ENCODE data around the gene SOX5. TPM values are rescaled to one million over a fixed set of nuclear protein-coding genes. Genes with fewer than 3 reads are reported as not detected.

SOX5 gene
- total RNA-seq, 8 experiments from 2014 or later: 2.3 to 23.5 (median 11.1) TPM

DNA sequence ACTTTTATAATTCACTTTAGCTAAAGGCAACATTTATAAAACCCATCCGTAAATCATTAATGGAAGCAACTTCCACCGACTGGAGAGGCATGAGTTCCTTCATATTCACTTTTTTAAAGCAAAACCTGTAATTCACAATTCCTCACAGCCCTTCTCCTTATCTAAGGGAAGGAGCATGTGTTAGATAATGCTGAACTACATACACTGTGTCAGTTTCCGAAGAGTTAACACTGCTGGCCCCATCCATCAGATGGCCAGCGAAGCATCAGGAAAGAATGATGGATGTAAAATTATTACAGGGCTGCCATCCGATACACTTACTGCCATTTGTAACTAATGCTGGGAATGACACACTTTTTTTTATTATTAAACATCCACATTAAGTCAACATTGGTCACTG, 392.8 kb downstream of the SOX5 start:
- Histone ChIP-seq H3K27ac (no peak overlapping the region), H3K4me1 (replicated peaks in 1 of 2) (peaks cover 7 to 30% of the 10 kb centered on the region in 2 donors), H3K4me3 (no peak overlapping the region)
- in situ Hi-C loops (cut with MboI; ENCODE audit: low pct_unique_long_range_greater_than_20kb in 2 of 9, low sequenced_read_pairs in 9 of 9, unreplicated experiment in 9 of 9): no loop called here
- peak in 5 of 8 experiments; percentile 36 to 85 (median 66) for ATAC-seq (replicated peaks in 6 of 8)
- WGBS, 10 experiments: 20 to 80% (median 43%) methylated on average over 1 to 4 of the region's 5 CpGs; no CpG with 5 or more reads in 1 of the 10 experiments

DNA sequence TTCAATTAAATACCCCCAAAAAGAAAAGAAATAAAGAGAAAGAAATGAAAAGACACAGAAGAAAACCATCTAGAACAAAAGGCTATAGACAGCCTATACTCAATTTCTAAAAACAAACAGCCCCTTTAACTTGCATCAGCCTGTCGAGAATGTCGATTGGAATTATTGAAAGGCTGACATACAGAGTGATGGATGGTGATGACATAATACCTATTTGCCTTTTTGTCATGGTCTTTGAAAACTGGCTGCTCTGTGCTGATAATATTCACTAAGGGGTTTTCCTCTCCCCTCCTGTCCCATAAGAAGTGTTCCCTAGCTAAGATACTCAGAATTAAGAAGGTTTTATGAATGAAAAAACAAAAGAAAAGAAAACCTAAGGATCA, 393.7 kb downstream of the SOX5 start:
- in situ Hi-C loops (cut with MboI; ENCODE audit: low pct_unique_long_range_greater_than_20kb in 2 of 9, low sequenced_read_pairs in 9 of 9, unreplicated experiment in 9 of 9): no loop called here
- Histone ChIP-seq H3K4me3 (peak overlapping the region in 4 of 5 donors; percentile 6 to 33 (median 14)), H3K27ac (peak overlapping the region; percentile 19 to 43), H3K4me1 (replicated peaks in 1 of 2) (peaks cover 7 to 22% of the 10 kb centered on the region in 2 donors)
- WGBS, 10 experiments: 0 to 93% (median 5%) methylated on average over 1 to 2 of the region's 2 CpGs; no CpG with 5 or more reads in 3 of the 10 experiments
- ATAC-seq (replicated peaks in 6 of 8): peak in 5 of 8 experiments; percentile 78 to 86 (median 81)

DNA sequence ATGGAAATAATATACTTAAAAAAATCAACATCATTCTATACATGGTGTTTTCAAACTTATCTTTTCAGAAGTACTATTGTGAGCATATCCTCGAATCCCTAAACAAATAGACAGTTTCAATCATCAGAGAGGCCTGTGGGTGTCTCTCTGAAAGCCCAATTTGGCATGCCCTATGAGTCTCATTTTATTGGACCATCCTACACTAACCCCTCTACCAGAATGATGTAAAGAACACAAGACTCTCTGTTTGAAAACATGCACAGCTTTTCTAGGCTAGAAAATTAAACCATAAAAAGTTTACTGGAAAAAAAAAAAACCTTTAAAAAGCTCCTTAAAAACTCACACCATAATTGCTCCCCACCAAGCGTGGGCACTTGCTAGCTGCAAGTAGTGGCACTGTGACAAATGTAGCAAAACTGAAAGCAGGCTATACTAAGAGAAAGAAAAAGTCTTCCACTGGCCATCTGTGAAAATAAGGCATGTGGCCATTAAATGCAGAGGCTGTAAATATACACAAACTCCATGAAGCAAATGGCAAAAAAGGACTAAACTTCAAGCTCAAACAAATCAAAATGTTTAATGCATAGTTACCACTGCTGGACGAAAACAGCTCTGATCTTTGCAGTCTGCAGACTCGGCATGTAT, 394.2 kb downstream of the SOX5 start:
- in situ Hi-C loops (cut with MboI; ENCODE audit: low pct_unique_long_range_greater_than_20kb in 2 of 9, low sequenced_read_pairs in 9 of 9, unreplicated experiment in 9 of 9): no loop called here
- H3K27ac ChIP-seq: peak overlapping the region; percentile 19 to 43
- H3K4me1 ChIP-seq (replicated peaks in 1 of 2): peaks cover 7 to 22% of the 10 kb centered on the region in 2 donors
- peak in 5 of 8 experiments; percentile 21 to 61 (median 38) for ATAC-seq (replicated peaks in 6 of 8)
- H3K4me3 ChIP-seq: peak overlapping the region in 4 of 5 donors; percentile 6 to 33 (median 14)
- WGBS, 10 experiments: 0 to 52% (median 27%) methylated on average over 3 to 4 of the region's 4 CpGs

DNA sequence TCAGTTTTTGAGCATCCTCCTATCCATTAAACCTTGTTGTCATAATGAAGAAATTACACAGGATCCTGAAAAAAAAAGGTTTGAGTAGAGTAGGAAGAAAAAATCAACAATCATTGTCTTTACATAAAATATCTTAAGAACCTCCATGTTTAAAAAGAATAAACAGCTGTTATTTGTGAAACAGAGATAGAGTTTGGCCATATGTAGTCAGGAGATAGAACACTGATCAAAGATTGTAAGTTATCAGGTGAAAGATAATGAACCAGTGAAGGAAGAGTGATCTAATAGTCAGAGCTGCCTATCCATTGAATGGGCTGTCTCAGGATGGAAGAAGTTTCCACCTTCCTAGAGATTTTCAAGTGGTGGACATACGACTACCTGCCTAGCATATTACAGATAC, 397.1 kb downstream of the SOX5 start:
- Histone ChIP-seq H3K4me3 (no peak overlapping the region), H3K27ac (no peak overlapping the region), H3K4me1 (replicated peaks in 1 of 2) (peaks cover 7 to 22% of the 10 kb centered on the region in 2 donors)
- 0 to 100% (median 75%) methylated on average over 1 of the region's 1 CpG; no CpG with 5 or more reads in 2 of the 10 experiments for WGBS, 10 experiments
- no peak for ATAC-seq (replicated peaks in 6 of 8)
- in situ Hi-C loops (cut with MboI; ENCODE audit: low pct_unique_long_range_greater_than_20kb in 2 of 9, low sequenced_read_pairs in 9 of 9, unreplicated experiment in 9 of 9): no loop called here

DNA sequence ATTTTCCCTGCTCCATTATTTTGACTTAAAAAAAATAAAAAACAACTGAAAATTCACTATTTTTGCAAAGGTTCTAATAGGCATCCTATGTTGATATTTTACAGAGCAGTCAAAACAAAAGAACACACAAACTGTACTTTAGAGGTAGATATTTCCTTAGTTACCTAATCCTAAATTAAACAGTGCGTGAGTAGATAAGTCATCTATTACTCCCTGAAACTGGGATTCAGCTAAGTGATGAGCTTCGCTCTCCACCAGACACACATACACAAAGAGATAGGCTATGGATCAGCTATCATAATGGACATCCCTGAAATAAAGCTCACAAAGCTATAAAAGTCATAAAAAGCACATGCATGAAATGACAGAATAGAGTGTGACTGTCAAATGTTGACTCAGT, 398.7 kb downstream of the SOX5 start:
- no peak overlapping the region for H3K4me3 ChIP-seq
- 85 to 100% (median 100%) methylated on average over 1 to 2 of the region's 2 CpGs; no CpG with 5 or more reads in 3 of the 10 experiments for WGBS, 10 experiments
- no peak for ATAC-seq (replicated peaks in 6 of 8)
- no peak overlapping the region for H3K27ac ChIP-seq
- peaks cover 4 to 8% of the 10 kb centered on the region in 2 donors for H3K4me1 ChIP-seq (replicated peaks in 1 of 2)
- in situ Hi-C loops (cut with MboI; ENCODE audit: low pct_unique_long_range_greater_than_20kb in 2 of 9, low sequenced_read_pairs in 9 of 9, unreplicated experiment in 9 of 9): no loop called here

DNA sequence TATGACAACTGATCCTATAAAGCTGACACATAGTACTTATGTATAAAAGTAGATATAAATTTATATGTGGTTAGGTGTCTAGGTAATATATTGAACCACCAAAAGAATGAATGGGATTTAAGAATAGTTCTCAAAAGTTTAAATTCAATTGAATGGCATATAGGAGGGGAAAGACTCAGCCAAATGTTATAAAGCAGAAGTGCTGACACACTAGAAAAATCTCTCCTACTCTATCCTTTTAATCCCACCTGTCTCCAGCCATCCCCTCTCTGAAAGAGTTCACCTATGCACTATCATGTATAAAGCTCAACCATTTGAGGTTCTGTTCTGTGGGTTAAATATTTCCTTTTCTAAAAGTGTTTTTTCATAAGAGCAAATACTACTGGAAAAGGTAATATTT, 400.7 kb downstream of the SOX5 start:
- H3K27ac ChIP-seq: no peak overlapping the region
- no peaks in the 10 kb centered on the region for H3K4me1 ChIP-seq (replicated peaks in 1 of 2)
- in situ Hi-C loops (cut with MboI; ENCODE audit: low pct_unique_long_range_greater_than_20kb in 2 of 9, low sequenced_read_pairs in 9 of 9, unreplicated experiment in 9 of 9): no loop called here
- no peak overlapping the region for H3K4me3 ChIP-seq
- ATAC-seq (replicated peaks in 6 of 8): no peak

DNA sequence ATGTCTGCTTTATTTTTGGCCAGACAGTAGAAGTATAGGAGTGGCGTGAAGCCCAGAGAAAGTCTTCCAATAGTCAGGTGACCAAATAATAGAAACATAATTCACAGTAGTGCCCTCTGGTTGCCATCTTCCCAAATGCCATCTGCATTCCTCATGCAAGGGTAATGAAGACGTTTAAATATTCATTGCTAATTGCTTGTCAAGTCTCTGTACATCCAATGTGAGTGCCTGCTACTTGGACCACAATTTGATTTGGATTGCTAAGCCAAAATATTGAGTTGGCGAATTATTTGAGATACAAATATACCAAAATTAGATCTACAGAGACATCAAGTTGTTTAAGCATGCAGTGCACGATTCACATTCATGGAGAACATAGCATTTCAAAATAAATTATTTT, 402.7 kb downstream of the SOX5 start:
- H3K4me1 ChIP-seq (replicated peaks in 1 of 2): no peaks in the 10 kb centered on the region
- H3K27ac ChIP-seq: no peak overlapping the region
- ATAC-seq (replicated peaks in 6 of 8): no peak
- WGBS, 10 experiments: 0 to 100% (median 93%) methylated on average over 1 to 4 of the region's 4 CpGs
- in situ Hi-C loops (cut with MboI; ENCODE audit: low pct_unique_long_range_greater_than_20kb in 2 of 9, low sequenced_read_pairs in 9 of 9, unreplicated experiment in 9 of 9): no loop called here
- no peak overlapping the region for H3K4me3 ChIP-seq

DNA sequence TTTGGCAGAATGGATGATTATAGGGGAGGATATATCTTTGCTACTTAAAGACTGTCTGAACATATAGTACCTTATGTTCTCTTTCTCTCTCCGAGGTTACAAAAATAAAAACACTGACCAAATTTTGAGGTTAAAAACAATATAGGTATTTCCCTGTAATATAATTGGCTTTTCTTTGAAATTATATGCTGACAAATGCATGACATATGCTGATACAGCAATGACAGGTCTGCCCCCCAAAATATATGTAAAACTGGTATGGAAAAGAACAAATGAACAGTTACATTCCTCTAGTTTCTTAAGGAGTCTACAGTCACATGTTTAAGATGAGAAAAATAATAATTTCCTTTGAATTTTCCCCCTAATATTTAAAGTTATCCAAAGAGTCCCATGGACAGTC, 405.7 kb downstream of the SOX5 start:
- H3K27ac ChIP-seq: no peak overlapping the region
- WGBS, 10 experiments: 0 to 100% (median 59%) methylated on average over 1 of the region's 1 CpG; no CpG with 5 or more reads in 4 of the 10 experiments
- no peak for ATAC-seq (replicated peaks in 6 of 8)

DNA sequence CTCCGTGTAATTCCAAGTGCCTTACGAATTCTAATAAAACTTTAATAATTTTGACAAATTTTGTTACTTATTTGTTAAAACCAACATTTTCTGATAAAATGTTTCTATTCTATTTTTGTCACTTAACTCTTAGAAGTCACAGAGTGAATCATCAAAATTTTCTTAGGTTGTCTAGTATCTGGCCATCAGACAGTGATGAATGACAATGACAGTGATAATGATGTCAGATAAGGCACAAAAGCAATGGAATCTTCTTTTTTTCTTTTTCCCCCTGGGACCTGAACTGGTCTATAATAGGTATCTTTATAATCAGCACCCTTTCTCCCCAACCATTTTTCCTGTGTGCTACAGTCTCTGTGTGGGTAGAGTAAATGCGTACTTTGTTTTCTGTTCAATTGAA, 407.3 kb downstream of the SOX5 start:
- WGBS, 10 experiments: 31 to 100% (median 94%) methylated on average over 2 to 3 of the region's 3 CpGs
- Histone ChIP-seq H3K4me3 (no peak overlapping the region), H3K27ac (no peak overlapping the region), H3K4me1 (replicated peaks in 1 of 2) (no peaks in the 10 kb centered on the region)
- in situ Hi-C loops (cut with MboI; ENCODE audit: low pct_unique_long_range_greater_than_20kb in 2 of 9, low sequenced_read_pairs in 9 of 9, unreplicated experiment in 9 of 9): no loop called here
- no peak for ATAC-seq (replicated peaks in 6 of 8)

More for the DNA sequence above, 405.7 kb downstream of the SOX5 start:
- in situ Hi-C loops (cut with MboI; ENCODE audit: low pct_unique_long_range_greater_than_20kb in 2 of 9, low sequenced_read_pairs in 9 of 9, unreplicated experiment in 9 of 9): no loop called here
- H3K4me1 ChIP-seq (replicated peaks in 1 of 2): no peaks in the 10 kb centered on the region
- no peak overlapping the region for H3K4me3 ChIP-seq

DNA sequence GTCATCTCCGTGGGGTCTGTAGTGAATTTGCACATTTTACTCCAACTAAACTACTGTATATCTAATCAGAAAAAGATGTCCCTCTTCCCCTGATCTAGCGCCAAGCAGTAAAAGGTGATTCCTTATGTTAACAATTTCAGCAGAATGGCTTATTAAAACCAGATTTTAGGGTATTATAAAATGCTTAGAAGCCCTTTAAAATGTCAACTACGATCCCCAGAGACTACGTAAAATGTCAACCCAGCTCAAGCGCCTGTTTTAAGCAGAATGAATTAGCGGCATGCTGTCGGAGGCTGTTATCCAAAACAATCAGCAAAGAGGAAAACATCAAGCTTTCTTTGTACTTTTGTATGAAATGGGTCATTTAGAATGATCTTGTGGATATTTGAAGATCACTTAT, 408.9 kb downstream of the SOX5 start:
- no peak for ATAC-seq (replicated peaks in 6 of 8)
- H3K27ac ChIP-seq: no peak overlapping the region
- in situ Hi-C loops (cut with MboI; ENCODE audit: low pct_unique_long_range_greater_than_20kb in 2 of 9, low sequenced_read_pairs in 9 of 9, unreplicated experiment in 9 of 9): no loop called here
- WGBS, 10 experiments: 4 to 100% (median 79%) methylated on average over 2 to 6 of the region's 7 CpGs
- H3K4me1 ChIP-seq (replicated peaks in 1 of 2): no peaks in the 10 kb centered on the region
- no peak overlapping the region for H3K4me3 ChIP-seq

DNA sequence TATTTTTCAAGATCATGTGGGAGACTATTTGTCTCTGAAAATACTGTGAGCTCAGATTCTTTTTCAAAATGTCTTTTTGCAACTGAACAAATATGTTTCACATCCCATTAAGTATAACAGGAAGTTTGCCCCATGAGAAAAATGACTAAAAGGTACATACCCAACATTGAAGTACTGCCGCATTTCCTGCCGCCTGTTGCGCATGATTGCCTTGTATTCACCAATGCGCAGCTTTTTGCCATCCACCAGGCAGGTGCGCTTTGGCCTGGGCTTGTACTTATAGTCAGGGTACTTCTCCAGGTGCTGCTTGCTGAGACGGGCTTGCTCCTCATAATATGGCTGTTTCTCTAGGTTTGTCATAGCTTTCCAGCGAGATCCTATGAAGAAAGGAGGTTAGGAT, 413.2 kb downstream of the SOX5 start:
- ATAC-seq (replicated peaks in 6 of 8): no peak
- no peak overlapping the region for H3K4me3 ChIP-seq
- no peaks in the 10 kb centered on the region for H3K4me1 ChIP-seq (replicated peaks in 1 of 2)
- in situ Hi-C loops (cut with MboI; ENCODE audit: low pct_unique_long_range_greater_than_20kb in 2 of 9, low sequenced_read_pairs in 9 of 9, unreplicated experiment in 9 of 9): no loop called here
- WGBS, 10 experiments: 0 to 100% (median 96%) methylated on average over 1 to 7 of the region's 7 CpGs; no CpG with 5 or more reads in 2 of the 10 experiments
- H3K27ac ChIP-seq: no peak overlapping the region

DNA sequence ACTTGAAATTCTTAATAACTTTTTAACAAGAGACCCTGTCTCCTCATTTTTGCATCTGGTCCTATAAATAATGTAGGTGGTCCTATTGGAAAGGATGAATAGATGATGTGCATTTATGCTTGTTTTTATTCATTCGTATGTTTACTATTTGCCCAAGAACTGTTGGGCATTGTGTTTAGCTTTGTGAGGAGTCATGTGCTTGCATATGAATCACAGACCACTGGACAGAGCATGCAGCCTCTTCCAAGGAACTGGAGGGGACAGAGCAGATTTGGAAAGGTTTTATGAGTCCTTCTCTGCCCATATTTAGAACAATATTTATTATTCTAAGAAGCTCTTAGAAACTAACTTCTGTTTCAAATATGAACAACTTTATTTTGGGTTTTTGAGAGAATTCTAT, 414.0 kb downstream of the SOX5 start:
- no peak overlapping the region for H3K27ac ChIP-seq
- WGBS, 10 experiments: 20 to 100% (median 75%) methylated on average over 1 of the region's 1 CpG; no CpG with 5 or more reads in 1 of the 10 experiments
- H3K4me1 ChIP-seq (replicated peaks in 1 of 2): no peaks in the 10 kb centered on the region
- in situ Hi-C loops (cut with MboI; ENCODE audit: low pct_unique_long_range_greater_than_20kb in 2 of 9, low sequenced_read_pairs in 9 of 9, unreplicated experiment in 9 of 9): no loop called here
- no peak overlapping the region for H3K4me3 ChIP-seq
- ATAC-seq (replicated peaks in 6 of 8): peak in 1 of 8 experiments; percentile 19

DNA sequence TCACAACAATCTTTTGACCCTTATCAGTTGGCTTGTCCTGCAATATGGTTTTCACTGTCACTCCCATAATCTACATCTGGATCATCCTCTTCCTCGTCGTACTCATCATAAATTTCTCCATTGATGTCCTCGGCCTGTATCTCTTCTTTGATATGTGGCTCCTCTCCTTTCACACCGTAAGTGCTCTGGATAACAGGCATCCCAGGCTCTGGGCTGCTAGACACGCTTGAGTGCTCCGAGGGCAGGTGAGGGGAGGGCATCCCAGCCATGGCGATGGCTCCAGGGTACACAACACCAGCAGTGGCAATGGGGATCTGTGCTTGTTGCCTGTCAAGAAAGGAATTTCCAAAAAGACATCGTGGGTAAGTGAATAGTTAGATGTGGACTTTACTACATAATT, 415.3 kb downstream of the SOX5 start:
- no peak overlapping the region for H3K27ac ChIP-seq
- no peak overlapping the region for H3K4me3 ChIP-seq
- no peak for ATAC-seq (replicated peaks in 6 of 8)
- H3K4me1 ChIP-seq (replicated peaks in 1 of 2): no peaks in the 10 kb centered on the region
- 29 to 100% (median 96%) methylated on average over 1 to 7 of the region's 8 CpGs for WGBS, 10 experiments
- in situ Hi-C loops (cut with MboI; ENCODE audit: low pct_unique_long_range_greater_than_20kb in 2 of 9, low sequenced_read_pairs in 9 of 9, unreplicated experiment in 9 of 9): no loop called here

DNA sequence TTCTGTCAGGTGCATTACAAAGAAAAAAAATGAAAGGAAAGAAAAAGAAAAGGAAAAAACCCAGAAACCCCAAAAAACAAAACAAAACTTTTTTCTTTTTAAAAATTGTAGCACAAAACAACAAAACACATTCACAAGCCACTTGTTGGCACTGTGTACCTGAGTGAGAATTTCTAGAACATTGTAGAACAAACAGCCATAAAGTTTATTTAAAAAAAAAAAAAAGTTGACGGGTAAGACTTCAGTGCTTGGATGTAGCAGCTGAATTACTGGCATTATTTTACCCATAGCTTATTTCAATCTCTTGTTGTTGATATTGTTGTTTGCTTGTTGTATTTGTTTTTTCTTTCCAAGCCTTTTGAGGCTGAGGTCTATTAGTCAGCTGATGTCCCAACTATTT, 415.8 kb downstream of the SOX5 start:
- 43 to 100% (median 92%) methylated on average over 1 of the region's 1 CpG for WGBS, 10 experiments
- in situ Hi-C loops (cut with MboI; ENCODE audit: low pct_unique_long_range_greater_than_20kb in 2 of 9, low sequenced_read_pairs in 9 of 9, unreplicated experiment in 9 of 9): no loop called here
- ATAC-seq (replicated peaks in 6 of 8): no peak

More for the DNA sequence above, 415.8 kb downstream of the SOX5 start:
- Histone ChIP-seq H3K27ac (no peak overlapping the region), H3K4me1 (replicated peaks in 1 of 2) (no peaks in the 10 kb centered on the region), H3K4me3 (no peak overlapping the region)
